ENCODE data around the gene EHD2.

Gene EHD2

GRCh38 chr19:47761566-47761965 is 48.3 kb downstream of the EHD2 start:
- TF ChIP-seq GATA3 (IDR thresholded peaks at IDR 0.05; ENCODE audit: low read depth, low read length) (no peak), GATA2 (IDR thresholded peaks at IDR 0.05; ENCODE audit: low read depth, low read length) (no peak)

- TF ChIP-seq GATA2 (IDR thresholded peaks at IDR 0.05; ENCODE audit: low read depth, low read length) (no peak), GATA3 (IDR thresholded peaks at IDR 0.05; ENCODE audit: low read depth, low read length) (no peak)
Measured at GRCh38 chr19:47762151-47762550, 48.9 kb downstream of the EHD2 start.

GRCh38 chr19:47762615-47763308 is 49.5 kb downstream of the EHD2 start:
- TF ChIP-seq GATA2 (IDR thresholded peaks at IDR 0.05; ENCODE audit: low read depth, low read length), result no peak
- no peak for TF ChIP-seq GATA3 (IDR thresholded peaks at IDR 0.05; ENCODE audit: low read depth, low read length)

- TF ChIP-seq GATA3 (IDR thresholded peaks at IDR 0.05; ENCODE audit: low read depth, low read length), result no peak
- no peak for TF ChIP-seq GATA2 (IDR thresholded peaks at IDR 0.05; ENCODE audit: low read depth, low read length)
Measured at GRCh38 chr19:47765523-47766358, 52.5 kb downstream of the EHD2 start.

- TF ChIP-seq GATA2 (IDR thresholded peaks at IDR 0.05; ENCODE audit: low read depth, low read length) (no peak), GATA3 (IDR thresholded peaks at IDR 0.05; ENCODE audit: low read depth, low read length) (no peak)
Measured at GRCh38 chr19:47766359-47766620, 53.1 kb downstream of the EHD2 start.

GRCh38 chr19:47766670-47767069 is 53.4 kb downstream of the EHD2 start:
- TF ChIP-seq GATA3 (IDR thresholded peaks at IDR 0.05; ENCODE audit: low read depth, low read length), result no peak
- no peak for TF ChIP-seq GATA2 (IDR thresholded peaks at IDR 0.05; ENCODE audit: low read depth, low read length)

GRCh38 chr19:47767349-47767748 is 54.1 kb downstream of the EHD2 start:
- TF ChIP-seq GATA2 (IDR thresholded peaks at IDR 0.05; ENCODE audit: low read depth, low read length) (no peak), GATA3 (IDR thresholded peaks at IDR 0.05; ENCODE audit: low read depth, low read length) (no peak)

DNA sequence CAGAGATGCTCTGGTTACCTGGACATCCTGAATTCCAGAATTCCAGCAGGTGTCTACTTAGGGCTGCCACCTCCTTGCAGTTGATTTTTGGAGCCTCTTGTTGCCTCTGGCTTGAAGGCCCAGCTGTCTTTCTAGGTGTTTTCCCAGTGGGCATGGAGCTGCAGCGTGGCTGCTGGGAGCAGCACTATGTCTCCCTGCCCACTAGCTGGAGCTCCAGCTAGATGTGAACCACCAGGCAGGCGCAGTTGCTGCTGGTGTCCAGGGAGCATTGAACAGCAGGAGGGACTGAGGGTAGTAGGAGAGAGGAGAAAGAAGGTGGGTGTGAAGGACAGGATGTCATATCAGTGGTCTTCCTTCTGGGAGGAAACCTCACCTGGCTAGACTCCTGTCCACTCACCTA is 55.4 kb downstream of the EHD2 start:
- TF ChIP-seq GATA3 (IDR thresholded peaks at IDR 0.05; ENCODE audit: low read depth, low read length) (no peak), GATA2 (IDR thresholded peaks at IDR 0.05; ENCODE audit: low read depth, low read length) (no peak)

GRCh38 chr19:47769534-47769933 is 56.3 kb downstream of the EHD2 start:
- TF ChIP-seq GATA3 (IDR thresholded peaks at IDR 0.05; ENCODE audit: low read depth, low read length), result no peak
- no peak for TF ChIP-seq GATA2 (IDR thresholded peaks at IDR 0.05; ENCODE audit: low read depth, low read length)

GRCh38 chr19:47776568-47776967 is 63.3 kb downstream of the EHD2 start:
- TF ChIP-seq GATA2 (IDR thresholded peaks at IDR 0.05; ENCODE audit: low read depth, low read length), result no peak
- TF ChIP-seq GATA3 (IDR thresholded peaks at IDR 0.05; ENCODE audit: low read depth, low read length), result no peak

DNA sequence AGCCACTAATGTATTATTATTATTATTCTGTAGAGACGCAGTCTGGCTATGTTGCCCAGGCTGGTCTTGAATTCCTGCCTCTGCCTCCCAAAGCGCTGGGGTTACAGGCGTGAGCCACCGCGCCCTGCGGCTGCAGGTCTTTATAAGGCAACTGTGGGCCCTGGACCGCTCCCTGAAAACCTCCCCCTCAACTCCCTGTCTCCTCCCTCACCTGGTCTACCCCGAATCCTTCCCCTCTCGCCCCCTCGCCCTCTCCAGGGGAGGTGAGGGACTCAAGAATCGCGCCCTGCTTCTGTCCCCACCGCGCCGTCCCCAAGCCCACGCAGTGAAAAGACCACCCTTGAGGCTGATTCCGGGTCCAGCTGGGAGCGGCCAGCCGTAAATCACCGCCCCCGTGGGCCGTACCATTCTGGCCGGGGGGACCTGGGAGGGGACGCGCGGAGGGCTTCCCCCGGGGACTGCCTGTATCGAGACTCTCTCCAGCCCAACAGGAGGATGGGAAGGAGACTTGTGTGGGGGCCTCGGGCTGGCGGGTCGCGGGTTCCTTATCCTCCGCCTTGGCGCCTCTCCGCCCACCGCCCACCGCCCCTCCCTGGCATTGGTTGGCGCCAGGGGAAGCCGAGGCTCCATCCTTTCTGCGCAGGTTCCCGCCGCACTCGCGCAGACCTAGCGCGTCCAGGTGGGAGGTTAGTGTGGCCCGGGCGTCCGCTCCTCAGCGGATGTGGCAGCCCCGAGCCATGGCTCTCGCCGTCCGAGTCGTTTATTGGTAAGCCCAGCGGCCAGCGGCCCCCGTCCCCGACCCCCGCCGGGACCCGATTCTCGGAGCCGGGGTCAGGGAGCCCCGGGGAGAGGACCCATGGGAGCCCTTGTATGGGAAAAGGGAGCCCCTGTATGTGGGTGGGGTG is 65.1 kb downstream of the EHD2 start, which contains the start of gene SELENOW:
Gene SELENOW, plus strand, starts transcription at position 655 of the 905 bp plus-strand sequence. Its CDS starts 83 bp downstream, at position 738.
- no peak for TF ChIP-seq GATA3 (IDR thresholded peaks at IDR 0.05; ENCODE audit: low read depth, low read length)
- no peak for TF ChIP-seq GATA2 (IDR thresholded peaks at IDR 0.05; ENCODE audit: low read depth, low read length)

GRCh38 chr19:47778954-47779351 is 65.7 kb downstream of the EHD2 start:
- TF ChIP-seq GATA2 (IDR thresholded peaks at IDR 0.05; ENCODE audit: low read depth, low read length) (no peak), GATA3 (IDR thresholded peaks at IDR 0.05; ENCODE audit: low read depth, low read length) (no peak)

- TF ChIP-seq GATA2 (IDR thresholded peaks at IDR 0.05; ENCODE audit: low read depth, low read length) (no peak), GATA3 (IDR thresholded peaks at IDR 0.05; ENCODE audit: low read depth, low read length) (no peak)
Measured at GRCh38 chr19:47779524-47780214, 66.4 kb downstream of the EHD2 start.

GRCh38 chr19:47780215-47780551 is 67.0 kb downstream of the EHD2 start:
- TF ChIP-seq GATA2 (IDR thresholded peaks at IDR 0.05; ENCODE audit: low read depth, low read length) (no peak), GATA3 (IDR thresholded peaks at IDR 0.05; ENCODE audit: low read depth, low read length) (no peak)
